Ramos (cell line): ENCODE data around the gene CH25H.
"Not testable (repeated sequence)": the region's sequence is repeated elsewhere in the genome, so short reads cannot be mapped to it uniquely, and the experiment has no call there.

Source experiments
- in situ Hi-C: fragments of 300-500 bp; cut with MboI; formaldehyde crosslinking; loops from one replicate; pipeline ENCODE4 v1.14.3; 2022; ENCODE audit warnings: low sequenced_read_pairs; ENCODE audit not compliant: unreplicated experiment

The CH25H gene

GRCh38 chr10:89207181-89207800, at the start of gene CH25H:
TSS of gene CH25H (minus strand) at chr10:89207317. CDS start at chr10:89207292, 25 bp downstream.
- in situ Hi-C loops: no loop called here

GRCh38 chr10:89256340-89256739, 49.2 kb upstream of the CH25H start:
- in situ Hi-C loops: loop anchor here (10.0 kb wide), 1 partner anchor 308 kb away; no protein-coding TSS in a partner anchor

DNA sequence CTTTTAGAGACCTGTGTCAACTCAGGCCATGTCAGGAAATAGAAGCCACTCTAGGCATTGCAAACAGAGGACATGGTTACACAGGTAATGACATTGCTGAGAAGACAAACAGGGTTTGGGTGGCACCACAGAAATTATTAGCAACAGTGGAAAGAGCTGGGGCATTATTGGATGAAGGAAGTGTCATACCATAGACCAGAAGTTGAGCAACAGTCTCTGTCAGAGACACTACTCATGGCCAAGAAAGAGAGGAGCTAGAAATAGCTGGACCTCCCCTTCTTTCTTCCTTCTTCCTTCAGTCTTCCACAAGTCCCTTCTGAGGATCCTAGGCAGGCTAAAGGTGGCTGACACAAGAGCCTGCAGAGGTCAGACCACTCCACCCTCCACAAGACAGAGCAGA, 48.7 kb upstream of the CH25H start:
- in situ Hi-C loops: loop anchor here (10.0 kb wide), 1 partner anchor 309 kb away; no protein-coding TSS in a partner anchor

DNA sequence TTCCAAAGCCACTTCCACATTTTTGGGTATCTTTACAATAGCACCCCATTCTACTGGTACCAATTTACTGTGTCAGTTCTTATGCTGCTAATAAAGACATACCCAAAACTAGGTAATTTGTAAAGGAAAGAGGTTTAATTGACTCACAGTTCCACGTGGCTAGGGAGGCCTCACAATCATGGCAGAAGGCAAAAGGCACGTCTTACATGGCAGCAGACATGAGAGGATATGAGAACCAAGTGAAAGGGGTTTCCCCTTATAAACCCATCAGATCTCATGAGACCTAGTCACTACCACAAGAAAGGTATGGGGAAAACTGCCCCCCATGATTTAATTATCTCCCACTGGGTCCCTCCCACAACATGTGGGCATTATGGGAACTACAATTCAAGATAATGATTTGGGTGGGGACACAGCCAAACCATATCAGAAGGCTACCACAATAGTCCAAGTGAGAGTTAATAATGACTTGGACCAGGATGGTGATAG, 48.0 kb upstream of the CH25H start:
- in situ Hi-C loops: loop anchor here (10.0 kb wide), 1 partner anchor 310 kb away; no protein-coding TSS in a partner anchor

- in situ Hi-C loops: loop anchor here (10.0 kb wide), 1 partner anchor 313 kb away; no protein-coding TSS in a partner anchor
Measured at GRCh38 chr10:89252225-89252585, 45.1 kb upstream of the CH25H start.

DNA sequence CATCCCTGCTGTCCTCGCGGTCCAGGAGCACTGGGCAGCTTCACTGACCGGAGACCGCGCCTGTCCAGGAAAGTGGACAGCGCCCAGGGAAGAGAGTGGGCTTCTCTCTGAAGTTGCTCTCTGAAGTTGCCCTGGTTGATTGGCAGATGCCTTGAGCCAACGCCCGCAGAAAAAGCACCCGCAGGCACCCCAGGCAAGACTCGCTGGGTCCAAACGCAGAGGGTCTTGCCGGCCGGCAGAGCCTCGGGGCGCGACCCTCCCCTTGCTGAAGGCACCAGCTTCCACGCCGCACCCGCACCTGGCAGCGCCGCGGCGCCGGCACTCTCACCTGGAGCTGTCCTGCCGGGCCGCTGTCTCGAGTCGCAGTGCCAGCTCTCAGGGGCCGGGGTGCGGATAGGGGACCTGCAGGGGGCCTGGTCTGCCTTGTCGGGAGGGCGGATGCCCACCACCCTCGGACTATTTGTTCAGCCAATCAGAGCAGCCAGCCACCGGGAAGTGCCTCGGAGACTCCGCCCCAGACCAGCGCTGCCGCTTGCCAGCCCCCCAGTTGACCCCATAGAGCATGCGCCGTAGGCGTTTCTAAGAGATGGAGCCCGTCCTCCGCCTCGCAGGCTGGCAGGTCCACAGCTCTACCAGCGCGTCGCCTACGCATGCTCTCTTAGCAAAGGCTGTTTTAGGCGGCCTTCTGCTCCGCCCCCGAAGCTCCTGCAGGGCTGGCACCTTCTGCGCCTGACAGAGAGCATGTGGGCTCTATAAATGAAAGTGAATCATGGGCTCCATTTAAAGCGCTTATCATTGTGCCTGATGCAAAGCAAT, 44.5 kb upstream of the CH25H start, which contains the start of gene LIPA:
Gene LIPA (minus strand): TSS at position 367 of the 816 bp plus-strand sequence. CDS start 4,127 bp downstream, outside the sequence.
- in situ Hi-C loops: loop anchor here (10.0 kb wide), 1 partner anchor 313 kb away; no protein-coding TSS in a partner anchor

DNA sequence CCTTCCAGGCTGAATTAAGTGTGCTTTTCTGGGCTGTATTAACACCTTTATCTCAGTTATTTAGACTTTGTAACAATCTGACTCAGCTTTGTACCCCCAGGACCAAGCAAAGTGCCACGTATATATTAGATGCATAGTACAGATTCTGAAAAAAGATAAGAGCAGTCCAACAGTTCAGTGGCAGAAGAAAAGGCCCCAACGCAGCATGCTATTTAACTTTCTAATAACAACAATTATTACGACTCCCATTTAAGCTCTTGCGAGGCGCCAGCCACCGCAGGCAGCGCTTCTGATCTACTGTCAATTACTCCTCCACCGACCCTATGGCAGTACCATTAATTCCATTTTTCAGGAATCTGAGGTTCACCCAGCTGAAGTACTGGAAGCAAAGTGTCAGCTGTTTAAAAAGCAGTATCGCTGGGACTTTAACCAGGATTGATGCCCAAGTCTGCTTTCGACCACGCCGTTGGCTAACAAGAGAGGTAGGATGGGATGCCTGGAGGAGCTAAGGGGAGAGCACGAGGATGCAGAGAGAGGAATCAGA, 43.8 kb upstream of the CH25H start:
- in situ Hi-C loops: loop anchor here (10.0 kb wide), 1 partner anchor 314 kb away; no protein-coding TSS in a partner anchor

- in situ Hi-C loops: no loop called here
Measured at GRCh38 chr10:89248990-89249389, 41.9 kb upstream of the CH25H start.

DNA sequence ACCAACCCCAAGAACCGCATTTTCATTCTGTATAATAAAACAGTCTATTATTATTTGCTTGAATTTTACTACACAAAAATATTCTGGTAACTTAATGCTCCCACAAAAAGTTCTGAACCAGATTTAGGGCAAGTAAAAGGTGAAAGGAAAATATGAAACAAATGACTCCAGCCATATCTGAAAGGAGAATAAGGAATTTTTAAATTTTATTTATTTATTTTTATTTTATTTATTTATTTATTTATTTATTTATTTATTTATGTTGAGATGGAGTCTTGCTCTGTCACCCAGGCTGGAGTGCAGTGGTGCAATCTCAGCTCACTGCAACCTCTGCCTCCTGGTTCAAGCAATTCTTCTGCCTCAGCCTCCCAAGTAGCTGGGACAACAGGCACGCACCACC, 40.5 kb upstream of the CH25H start:
- in situ Hi-C loops: not testable (repeated sequence)

DNA sequence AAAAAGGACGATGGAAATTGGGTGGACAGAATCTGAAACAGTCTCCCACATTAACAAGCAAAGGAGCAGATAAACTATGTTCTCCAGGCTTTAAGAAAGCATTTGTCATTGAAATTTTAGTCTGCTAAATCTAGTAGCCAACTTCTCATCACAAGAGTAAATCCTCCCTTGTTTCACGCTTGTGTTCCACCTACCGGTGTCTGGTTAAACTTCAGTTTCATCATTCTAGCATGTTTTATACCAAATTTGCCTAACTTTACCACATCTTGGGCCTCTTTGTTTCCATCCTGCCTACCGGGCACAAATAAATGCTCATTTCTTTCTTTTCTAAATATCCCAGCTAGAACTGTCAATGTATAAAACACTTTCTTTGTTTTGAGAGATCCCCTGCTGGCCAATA, 38.7 kb upstream of the CH25H start:
- in situ Hi-C loops: no loop called here

DNA sequence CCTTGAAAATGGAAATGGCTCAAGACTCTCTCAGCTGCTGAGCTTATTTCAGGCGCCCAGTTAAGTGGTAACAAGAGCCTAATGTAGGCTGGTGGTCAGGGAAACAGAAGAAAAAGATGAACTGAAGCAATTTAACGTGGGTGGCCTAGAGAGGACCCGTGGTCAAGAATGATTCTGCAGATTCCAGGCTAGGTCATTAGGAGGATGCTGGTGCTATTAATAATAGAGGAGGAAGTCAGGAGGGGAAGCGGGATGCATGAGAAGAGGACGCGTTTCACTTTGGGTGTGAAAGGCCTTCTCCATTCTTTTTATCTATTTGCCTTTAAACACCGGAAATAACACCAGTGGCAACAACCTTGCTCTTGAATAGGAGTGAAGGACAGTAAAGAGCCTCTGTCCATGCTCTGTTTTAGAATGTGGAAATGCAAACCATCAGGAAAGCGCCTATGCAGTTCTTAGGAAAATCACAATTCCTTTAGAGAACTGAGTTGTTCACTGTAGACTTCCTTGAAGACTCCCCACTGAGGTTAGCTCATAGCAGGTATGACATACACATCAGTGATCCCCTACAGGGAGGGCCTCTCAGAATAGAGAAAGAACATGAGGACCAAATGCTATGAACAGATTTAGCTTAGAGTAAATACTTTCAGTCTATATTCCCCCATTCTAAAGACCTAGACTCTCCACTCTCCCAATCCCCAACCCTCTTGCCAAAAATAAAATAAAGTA, 35.9 kb upstream of the CH25H start:
- in situ Hi-C loops: no loop called here

DNA sequence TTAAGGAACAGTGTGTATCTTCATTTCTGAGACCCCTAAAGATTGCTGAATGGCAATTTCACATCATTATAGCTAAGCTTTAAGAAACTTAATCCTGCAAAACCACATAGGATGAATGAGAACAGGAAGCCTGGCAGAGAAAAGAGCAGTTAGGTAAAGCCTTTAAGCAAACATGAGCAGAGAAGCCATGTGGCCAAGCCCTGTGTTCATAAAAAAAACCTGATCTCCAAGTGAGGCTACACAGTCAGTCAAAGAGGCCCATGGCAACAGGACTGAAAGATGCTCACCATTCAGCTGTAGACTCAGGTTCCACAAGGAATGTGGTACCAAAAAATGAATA, 35.2 kb upstream of the CH25H start:
- in situ Hi-C loops: no loop called here

GRCh38 chr10:89241486-89242344, 34.6 kb upstream of the CH25H start:
- in situ Hi-C loops: no loop called here

DNA sequence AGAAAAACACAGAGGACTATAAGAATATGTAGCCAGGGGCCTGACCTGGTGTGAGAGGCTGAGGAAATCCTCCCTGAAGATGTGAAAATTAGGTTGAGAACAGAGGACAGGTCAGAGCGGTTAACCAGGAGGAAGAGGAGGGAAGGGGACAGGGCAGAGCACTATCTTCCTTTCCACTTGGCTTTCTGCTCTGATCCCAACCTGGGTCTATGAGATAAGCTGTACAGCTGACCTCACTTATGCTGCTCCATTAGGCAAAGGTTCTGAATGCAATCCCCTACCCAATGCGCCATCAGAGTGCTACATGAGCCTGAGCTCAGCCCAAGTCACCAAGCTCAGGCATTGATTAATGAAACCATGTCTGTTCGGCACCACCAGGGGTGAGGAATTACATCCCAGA, 33.9 kb upstream of the CH25H start:
- in situ Hi-C loops: no loop called here

- in situ Hi-C loops: no loop called here
Measured at GRCh38 chr10:89240519-89240918, 33.4 kb upstream of the CH25H start.

DNA sequence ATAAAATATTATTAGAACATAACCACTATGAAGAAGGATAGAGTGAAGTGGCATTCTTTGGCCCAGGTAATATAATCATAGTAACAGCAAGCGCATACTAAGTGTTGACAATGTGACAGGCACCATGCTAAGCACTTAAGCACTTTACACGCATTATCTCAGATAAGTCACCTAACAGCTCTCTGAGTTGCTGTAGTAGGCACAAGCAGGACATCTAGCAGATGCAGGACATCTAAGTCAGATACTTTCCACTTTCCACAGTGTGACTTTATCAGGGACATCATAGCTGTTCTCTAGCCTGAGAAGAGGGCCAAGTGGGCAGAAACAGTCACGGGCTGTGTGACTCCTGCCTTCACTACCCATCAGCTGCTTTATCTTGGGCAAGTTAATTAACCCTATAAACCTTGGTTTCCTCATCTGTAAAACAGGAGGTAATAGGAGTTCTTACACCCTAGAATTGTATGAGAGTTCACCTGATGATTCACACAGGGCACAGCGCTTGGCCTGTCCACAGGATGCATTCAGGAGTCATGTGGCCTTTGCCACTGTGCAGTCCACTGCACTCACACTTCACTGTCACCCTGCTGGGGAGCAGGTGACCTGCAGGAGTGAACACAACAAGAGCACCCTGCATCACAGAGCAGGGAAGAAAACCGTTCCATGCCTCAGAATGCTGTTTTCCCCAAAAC, 32.0 kb upstream of the CH25H start:
- in situ Hi-C loops: no loop called here

DNA sequence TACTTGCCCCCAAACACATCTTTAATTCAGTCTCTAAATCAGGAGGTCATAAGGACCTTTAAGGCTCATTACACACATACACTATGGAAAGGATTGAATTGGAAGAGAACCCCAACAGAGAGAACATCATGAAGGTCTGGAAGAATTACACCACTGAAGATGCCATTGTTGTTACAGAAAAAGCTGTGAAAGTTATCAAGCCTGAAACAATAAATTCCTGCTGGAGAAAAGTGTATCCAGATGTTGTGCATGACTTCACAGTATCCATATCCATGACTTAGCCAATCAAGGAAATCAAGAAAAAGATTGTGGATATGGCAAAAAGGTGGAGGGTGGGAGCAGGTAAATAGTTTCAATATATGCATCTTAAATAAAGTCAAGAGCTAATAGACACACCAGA, 30.7 kb upstream of the CH25H start:
- in situ Hi-C loops: no loop called here

- in situ Hi-C loops: no loop called here
Measured at GRCh38 chr10:89236226-89236797, 29.2 kb upstream of the CH25H start.
